CD4-positive, alpha-beta T cell treated with Interleukin-4 for 4 hours (primary cell): Measurements from ENCODE around the gene FRMD1.
"Not testable (repeated sequence)": the region's sequence is repeated elsewhere in the genome, so short reads cannot be mapped to it uniquely, and the experiment has no call there.

Experiments used
- DNase-seq: peaks from one replicate; pipeline ENCODE4 v3.0.0-alpha.2; 2020

The FRMD1 gene

DNA sequence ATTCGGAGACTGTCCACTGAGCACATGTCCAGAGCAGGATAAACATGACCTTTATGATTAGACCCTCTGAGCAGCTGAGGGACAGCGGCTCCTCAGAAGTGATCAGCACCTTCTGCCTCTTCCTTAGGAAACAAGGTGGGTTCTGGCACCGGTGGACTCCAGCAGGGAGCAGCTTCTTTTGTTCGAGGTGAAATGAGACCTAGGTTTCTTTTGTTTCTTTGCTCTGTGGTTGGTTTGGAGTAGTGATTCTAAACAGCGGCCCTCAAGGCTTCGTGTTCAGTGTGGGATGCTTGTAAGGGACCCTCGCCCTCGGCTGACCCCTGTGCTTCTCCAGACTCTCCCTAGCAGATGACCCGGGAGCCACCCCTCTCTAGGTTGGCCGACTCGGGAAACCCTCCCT is 14.6 kb upstream of the FRMD1 start:
- DNase-seq: no peak

GRCh38 chr6:168093071-168093505 is 14.1 kb upstream of the FRMD1 start:
- DNase-seq: no peak

- DNase-seq: no peak
Observed at GRCh38 chr6:168092541-168092940, 13.5 kb upstream of the FRMD1 start.

DNA sequence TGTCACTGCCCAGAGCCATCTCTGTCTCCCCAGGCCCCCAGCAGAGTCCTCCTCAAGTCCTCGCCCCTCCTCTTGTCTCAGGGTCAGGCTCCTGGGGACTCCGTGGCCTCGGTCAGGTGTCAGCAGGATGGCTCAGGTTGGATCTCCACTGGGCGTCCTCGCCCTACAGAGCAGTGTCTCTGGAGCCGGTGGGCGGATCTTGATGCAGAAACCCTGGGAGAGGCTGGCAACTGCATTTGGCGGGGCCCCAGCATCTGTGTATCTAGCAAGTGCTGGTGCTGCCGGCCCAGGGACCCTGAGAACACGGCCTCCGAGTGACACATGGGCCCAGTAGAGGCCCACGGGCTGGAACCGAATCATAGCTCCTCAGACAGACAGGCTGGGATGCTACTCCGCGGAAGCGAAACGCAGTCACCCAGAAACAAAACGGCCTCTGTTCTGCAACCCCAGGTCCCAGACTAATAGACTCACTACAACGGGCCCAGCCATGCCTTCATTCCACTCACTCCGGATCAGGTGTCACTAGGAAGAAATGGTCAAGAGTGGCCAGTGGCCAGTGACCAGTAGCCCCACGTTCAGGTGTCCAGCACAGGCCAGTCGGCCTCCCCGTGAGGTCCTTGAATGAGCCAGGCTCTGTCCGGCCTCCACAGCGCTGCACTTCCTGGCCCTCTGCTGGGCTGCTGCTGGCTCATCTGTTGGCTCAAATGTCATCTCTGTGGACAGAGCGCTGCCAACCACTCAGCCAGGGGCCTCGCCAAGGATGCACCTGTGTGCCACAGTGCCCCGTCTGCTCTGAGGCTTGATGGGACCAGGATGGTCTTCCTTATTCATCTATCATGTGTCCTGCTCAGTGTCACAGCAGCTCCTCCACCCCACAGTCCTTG is 12.6 kb upstream of the FRMD1 start:
- no peak for DNase-seq

GRCh38 chr6:168090706-168091105 is 11.7 kb upstream of the FRMD1 start:
- no peak for DNase-seq

- DNase-seq: no peak
Observed at GRCh38 chr6:168090064-168090690, 11.2 kb upstream of the FRMD1 start.

DNA sequence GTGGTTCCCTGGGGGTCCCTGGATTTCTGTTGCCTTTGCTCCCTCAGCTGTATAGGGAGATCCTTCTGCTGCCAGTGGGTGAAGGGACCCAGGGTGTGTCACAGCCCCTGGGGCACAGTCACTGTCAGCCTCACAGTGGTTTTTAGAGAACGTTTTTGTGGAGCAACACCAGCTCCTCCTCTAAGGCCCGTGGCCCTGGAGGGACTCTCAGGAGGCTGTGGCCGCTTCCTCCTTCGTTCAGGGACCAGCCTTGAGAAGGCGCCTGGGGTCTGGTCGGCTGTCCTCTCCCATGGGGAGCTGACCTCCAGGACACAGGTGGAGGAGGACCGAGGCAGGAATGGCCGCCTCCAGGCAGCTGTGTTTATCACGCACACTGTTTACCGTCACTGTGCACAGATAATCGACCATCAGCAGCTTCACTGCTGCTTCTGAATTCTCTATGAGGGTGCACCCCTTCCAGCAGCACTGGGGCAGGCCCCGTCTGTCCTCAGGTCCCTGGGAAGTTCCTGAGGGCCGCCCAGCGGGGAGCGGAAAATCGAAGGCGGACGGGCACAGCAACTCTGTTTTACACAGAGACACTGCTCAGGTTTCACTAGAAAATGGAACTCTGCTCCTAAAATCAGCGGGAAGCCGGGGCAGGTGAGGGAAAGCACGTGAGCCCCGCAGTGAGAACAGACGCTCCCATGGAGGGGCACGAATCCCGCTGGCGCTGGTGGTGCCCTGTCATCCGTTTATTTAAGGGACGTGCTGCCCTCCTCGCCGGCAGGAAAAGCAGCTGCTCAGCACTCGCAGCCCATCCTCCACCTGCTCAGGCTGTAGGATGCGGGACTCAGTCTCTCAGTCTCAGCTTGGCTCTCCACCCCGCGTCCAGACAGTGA is 10.4 kb upstream of the FRMD1 start:
- no peak for DNase-seq

DNA sequence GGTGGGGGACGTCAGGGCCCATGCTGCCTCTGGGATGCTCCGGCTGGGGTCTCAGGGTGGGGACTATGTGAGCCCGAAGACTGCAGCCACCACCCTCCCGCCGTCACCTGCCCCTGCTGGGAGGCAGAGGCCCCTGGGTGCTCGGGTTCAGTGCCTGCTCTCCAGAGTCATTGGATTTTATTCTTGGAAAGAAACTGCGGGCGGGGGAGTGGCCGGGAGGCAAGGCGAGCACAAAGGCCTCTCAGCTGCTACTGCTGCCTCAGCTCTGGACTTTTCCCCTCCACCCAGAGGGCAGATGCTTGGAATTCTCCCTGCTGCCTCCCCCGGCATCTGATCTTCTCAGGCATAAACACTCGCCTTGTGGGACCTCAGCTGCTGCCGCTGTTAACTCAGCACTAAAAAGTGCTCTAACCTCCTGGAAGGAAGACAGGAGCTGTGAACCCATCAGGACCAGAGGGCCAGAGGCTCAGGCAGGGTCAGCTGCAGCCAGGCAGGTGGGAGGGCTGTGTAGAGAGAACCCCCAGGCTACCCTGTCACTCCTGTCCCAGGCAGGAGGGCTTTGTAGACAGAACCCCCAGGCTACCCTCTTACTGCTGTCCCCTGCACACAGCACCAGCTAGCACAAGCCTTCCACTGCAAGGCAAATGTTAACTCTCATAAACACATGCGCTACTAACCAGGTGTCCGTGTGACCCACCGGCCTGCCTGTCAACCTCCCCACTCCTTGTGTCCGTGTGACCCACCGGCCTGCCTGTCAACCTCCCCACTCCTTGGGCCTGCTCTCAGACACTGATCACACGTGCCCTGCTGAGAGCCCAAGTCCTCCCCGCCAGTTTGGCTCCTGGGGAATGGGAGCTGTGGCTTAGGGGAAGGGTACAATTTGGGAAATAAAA is 9.4 kb upstream of the FRMD1 start:
- DNase-seq: no peak

DNA sequence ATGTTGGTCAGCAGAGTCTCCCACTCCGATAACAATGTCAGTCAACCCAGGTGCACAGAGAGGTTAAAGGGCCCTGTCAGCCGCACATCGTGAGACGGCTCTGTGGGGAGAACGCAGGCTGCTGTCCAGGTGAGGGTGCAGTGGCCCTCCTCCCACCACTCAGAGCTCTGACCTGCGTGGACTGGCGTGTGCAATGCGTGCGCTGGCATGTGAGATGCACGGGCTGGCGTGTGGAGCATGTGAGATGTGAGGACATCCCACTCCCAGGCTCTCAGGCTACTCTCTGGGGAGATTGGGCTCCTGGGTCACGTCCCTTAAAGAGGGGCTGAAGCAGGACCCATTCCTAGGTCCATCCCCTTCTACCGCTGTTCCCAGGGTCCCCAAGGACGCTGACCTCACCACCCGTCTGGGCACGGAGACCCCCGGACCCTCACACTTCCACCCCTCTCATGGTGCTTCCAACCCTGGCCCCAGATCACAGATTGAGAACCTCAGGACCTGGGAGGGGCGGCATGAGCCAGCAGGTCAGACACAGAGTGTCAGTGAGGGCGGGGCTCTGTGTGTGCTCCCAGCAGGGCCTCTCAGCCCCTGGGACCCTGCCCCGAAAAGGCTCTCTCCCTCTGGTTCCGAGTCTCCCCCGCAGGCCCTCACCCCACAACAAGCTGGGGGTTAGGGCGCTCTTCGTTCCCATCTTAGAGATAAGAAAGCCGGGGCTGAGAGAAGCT is 8.6 kb upstream of the FRMD1 start:
- no peak for DNase-seq

DNA sequence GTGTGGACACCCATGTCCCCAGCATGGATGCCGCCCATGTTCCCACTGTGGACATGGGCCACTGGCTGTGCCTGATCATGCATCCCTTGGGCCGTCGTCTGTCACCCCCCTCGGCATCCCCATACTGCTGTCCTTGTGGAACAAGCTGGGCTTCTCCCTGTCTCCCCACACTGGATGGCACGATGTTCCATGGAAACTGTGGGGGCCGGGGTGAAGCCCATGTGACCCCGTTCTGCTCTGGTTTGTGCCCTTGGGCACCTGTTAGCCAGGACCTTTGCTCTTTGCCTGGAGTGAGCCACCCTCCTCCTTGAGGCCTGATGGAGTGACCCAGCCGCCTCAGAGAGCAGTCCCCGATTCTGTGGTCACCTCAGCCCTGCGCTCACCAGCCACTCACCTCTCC is 7.6 kb upstream of the FRMD1 start:
- DNase-seq: no peak

GRCh38 chr6:168086066-168086465 is 7.1 kb upstream of the FRMD1 start:
- no peak for DNase-seq

DNA sequence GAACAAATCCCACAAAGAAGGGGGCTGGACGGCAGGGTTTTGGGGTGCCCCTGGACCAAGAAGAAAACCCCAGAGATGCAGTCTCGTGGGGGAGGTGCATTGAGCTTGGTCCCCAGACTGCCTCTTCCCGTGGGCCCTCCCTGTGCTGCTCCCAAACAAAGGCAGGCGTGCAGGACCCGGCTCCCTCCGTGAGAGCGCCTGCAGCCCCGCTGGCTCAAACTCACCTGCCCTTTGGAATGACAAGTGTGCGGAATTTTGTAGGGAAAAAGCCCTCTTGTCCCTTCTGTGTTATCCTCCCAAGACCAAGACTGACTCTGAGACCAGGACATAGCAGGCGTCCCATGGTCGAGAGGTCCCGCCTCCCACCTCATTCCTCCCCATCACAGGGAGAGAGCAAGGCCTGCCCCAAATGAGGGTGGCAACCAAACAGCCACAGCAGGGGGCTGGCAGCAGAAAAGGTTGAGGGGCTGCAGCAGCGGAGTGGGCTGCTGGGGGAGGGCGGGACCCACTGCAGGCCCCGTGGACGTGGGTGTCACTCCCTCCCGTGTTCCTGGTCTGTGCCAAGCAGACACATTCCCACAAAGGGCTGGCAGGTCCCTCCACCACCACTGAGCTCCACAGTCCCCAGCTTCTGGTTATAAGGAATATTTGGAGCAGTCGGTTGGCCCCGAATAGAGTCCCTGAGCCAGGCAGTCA is 5.6 kb upstream of the FRMD1 start:
- DNase-seq: no peak

DNA sequence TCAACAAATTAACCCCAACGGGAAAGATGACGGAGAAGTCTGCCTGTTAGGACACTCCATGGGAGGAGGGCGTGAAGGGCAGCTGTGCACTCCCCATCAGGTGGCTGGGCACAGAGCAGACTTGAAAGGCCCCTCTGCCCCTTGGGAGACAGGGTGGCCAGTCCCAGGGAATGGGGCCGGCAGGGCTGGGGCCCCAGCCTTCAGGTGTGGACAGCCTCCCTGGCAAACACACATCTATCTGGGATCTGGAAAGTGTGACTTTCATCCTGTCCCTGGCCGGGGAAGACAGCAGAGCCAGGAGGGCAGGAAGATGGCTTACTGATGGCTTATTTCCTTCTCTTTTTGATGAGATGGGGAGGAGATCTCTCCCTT is 4.5 kb upstream of the FRMD1 start:
- DNase-seq: no peak

DNA sequence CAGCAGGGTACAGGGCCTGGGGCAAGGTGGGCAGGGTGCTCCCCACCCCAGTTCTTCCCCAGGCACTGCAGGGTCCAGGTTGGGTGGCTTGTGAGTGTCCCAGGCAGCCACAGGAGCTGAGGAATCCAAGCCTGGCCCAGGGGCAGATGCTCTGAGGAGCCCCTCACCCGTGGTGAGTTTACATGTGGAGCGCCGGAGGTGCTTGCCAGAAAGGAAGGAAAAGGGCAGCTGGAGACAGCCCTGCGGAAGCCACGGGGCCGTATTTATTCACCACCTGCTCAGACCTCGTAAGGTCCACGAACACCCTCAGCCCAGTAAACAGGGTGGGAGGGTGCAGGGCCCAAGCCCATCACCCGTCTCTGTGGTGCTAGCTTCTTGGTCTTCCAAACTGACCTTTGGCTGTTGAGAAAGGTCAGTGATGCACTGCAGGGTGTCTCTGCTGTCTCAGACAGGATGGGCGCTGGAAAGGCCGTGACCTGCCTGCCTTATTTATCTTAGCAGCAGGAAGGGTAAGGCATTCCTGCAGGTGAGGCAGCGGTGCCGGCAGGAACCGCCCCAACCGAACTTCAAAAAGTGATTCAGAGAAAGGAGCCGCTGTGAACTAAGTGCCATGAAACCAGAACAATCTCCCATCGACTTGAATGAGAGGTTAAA is 4.0 kb upstream of the FRMD1 start:
- no peak for DNase-seq

DNA sequence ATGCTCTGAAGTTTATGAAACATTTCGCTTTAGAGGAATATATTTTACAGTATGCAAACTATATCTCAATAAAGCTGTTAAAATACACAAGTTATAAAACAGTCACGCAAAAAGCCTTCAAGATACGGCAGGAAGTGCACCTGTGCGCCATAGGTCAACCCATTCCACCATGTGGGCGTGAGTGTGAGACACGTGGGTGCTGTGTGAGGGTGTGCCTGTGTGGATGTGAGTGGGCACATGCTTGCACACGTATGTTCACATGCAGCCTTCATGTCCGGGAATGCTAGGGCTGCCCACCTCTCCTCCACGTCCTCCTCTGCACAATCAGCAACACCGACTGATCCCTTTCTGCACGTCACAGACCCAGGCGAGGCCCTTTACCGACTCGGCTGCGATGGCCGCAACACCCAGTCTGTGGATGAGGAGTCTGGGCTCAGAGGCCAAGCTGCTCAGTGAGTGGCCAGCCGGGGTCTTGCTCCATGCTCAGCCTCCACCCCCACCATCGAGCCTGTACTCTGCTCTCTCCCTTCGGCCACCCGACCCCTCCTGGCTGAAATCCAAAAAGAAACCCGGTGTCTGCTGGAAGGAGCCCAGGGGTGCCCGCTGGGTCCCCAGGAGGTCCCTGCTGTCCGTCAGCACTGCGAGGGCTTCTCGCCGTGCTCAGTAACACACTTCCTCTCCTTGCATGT is 3.0 kb upstream of the FRMD1 start:
- DNase-seq: no peak

GRCh38 chr6:168080393-168081077 is 1.5 kb upstream of the FRMD1 start:
- DNase-seq: no peak

DNA sequence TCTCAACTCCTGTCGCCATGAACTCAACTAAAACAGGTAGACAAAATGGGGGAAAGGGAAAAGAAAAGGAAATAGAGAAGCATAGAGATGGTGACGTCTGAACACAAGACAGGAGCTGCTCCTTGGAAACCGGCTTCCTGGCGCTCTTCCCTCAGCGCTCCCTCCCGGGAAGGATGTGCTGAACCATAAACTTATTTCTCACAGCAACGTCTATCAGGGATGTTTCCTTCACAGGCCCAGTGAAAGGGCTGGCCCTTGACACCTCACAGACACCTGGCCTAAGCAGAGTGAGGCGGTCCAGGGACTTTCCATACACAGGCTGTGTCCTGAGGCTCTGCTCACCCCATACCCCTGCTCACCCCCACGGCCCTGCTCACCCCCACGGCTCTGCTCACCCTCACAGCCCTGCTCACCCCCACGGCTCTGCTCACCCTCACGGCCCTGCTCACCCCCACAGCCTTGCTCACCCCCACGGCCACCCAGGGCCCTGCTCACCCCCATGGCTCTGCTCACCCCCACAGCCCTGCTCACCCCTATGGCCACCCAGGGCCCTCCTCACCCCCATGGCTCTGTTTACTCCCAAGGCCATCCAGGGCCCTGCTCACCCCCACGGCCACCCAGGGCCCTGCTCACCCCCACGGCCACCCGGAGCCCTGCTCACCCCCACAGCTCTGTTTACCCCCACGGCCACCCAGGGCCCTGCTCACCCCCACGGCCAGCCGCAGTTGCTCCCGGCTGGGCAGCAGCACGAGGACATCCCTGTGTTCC is 653 bp downstream of the FRMD1 start:
- no peak for DNase-seq

GRCh38 chr6:168077401-168077800 is 1.6 kb downstream of the FRMD1 start:
- not testable (repeated sequence) for DNase-seq
